ENCODE data around the gene RNF103. TPM values are rescaled to one million over a fixed set of nuclear protein-coding genes. Genes with fewer than 3 reads are reported as not detected.
"Not testable (repeated sequence)": the region's sequence is repeated elsewhere in the genome, so short reads cannot be mapped to it uniquely, and the experiment has no call there.

Gene RNF103
- total and polyA plus RNA-seq, 2 of the 13 experiments (the other 11 are each of a cell fraction or from before 2014, with no cell fraction given): 19.8 to 21.1 TPM

DNA sequence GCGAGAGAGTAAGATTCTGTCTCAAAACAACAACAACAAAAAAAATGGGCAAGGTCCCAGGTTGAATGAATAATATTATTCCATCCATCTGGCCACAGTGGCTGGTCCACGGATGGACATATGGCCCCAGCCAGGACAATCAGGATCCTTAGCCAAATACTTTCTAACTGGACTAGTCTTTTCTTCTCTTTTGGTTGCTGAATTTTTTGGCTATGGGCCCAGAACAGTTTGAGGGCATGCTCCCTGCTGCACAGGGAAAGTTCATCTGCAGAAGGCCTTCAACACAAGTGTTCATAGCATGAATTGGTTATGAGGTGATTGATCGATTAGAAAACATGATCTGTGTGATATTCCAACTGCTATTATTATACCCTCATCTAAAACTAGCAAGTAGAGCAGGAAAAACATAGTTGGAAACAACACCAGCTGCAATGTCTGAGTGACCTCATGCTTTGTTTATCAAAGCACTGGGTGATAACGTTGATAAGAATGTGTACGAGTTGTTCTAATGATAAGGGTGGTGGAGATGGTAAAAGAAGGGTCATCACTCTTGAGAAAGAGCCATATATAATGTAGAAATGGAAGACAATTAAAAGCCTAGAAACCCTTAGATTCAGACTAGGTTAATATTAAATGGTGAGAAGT, 47.8 kb upstream of the RNF103 start (continued):
- TF ChIP-seq, protein P1, sequence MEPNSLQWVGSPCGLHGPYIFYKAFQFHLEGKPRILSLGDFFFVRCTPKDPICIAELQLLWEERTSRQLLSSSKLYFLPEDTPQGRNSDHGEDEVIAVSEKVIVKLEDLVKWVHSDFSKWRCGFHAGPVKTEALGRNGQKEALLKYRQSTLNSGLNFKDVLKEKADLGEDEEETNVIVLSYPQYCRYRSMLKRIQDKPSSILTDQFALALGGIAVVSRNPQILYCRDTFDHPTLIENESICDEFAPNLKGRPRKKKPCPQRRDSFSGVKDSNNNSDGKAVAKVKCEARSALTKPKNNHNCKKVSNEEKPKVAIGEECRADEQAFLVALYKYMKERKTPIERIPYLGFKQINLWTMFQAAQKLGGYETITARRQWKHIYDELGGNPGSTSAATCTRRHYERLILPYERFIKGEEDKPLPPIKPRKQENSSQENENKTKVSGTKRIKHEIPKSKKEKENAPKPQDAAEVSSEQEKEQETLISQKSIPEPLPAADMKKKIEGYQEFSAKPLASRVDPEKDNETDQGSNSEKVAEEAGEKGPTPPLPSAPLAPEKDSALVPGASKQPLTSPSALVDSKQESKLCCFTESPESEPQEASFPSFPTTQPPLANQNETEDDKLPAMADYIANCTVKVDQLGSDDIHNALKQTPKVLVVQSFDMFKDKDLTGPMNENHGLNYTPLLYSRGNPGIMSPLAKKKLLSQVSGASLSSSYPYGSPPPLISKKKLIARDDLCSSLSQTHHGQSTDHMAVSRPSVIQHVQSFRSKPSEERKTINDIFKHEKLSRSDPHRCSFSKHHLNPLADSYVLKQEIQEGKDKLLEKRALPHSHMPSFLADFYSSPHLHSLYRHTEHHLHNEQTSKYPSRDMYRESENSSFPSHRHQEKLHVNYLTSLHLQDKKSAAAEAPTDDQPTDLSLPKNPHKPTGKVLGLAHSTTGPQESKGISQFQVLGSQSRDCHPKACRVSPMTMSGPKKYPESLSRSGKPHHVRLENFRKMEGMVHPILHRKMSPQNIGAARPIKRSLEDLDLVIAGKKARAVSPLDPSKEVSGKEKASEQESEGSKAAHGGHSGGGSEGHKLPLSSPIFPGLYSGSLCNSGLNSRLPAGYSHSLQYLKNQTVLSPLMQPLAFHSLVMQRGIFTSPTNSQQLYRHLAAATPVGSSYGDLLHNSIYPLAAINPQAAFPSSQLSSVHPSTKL (CRISPR knock-in tag; IDR thresholded peaks at IDR 0.05): peak; percentile 24; the same call in 1 of the 2 replicates
- TF ChIP-seq GATA4 (IDR thresholded peaks at IDR 0.05; ENCODE audit: borderline replicate concordance, low read depth): peak; percentile 31; the same call in 1 of the 2 replicates

DNA sequence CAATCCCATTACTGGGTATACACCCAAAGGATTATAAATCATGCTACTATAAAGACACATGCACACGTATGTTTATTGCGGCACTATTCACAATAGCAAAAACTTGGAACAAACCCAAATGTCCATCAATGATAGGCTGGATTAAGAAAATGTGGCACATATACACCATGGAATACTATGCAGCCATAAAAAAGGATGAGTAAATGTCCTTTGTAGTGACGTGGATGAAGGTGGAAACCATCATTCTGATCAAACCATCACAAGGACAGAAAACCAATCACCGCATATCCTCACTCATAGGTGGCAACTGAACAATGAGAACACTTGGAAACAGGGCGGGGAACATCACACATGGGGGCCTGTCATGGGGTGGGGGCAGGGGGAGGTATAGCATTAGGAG, 45.7 kb upstream of the RNF103 start:
- H3K9me3 ChIP-seq (ENCODE audit: low read length); H2AFZ ChIP-seq (ENCODE audit: low read length); H3K27me3 ChIP-seq (ENCODE audit: control insufficient read depth in 1 of 2, insufficient read depth in 2 of 2, low read length in 2 of 2); ATAC-seq; H3K9ac ChIP-seq (ENCODE audit: insufficient read depth, low read depth, low read length); POLR2A ChIA-PET; H3K27ac ChIP-seq (ENCODE audit: extremely low read length, insufficient read depth, low read length); H4K20me1 ChIP-seq (ENCODE audit: insufficient read depth, low read length); in situ Hi-C loops (cut with HindIII; ENCODE audit: extremely low pct_ligation_motif_present, low pct_unique_long_range_greater_than_20kb); DNase-seq (ENCODE audit: low spot score); BruUV-seq (replicated peaks); FAIRE-seq; H3K36me3 ChIP-seq (replicated peaks in 1 of 2; ENCODE audit: control insufficient read depth in 1 of 2, insufficient read depth in 2 of 2, low read length in 2 of 2); H3K79me2 ChIP-seq (ENCODE audit: insufficient read depth, low read length); CTCF ChIA-PET (ENCODE audit: low intra/inter-chr PET ratio, low total read pairs); intact Hi-C loops (cut with micrococcal nuclease; ENCODE audit: unreplicated experiment); H3K4me3 ChIP-seq (replicated peaks in 1 of 3; ENCODE audit: insufficient read depth in 1 of 3, low read depth in 2 of 3, low read length in 3 of 3); H3K4me2 ChIP-seq (ENCODE audit: low read depth, low read length): not testable (repeated sequence)
- 94% methylated on average over 5 of the region's 5 CpGs for WGBS (ENCODE audit: low lambda C conversion rate)
- H3K4me1 ChIP-seq (ENCODE audit: insufficient read depth, low read length): peaks cover 34% of the 10 kb centered on the region

Measured in HepG2 (cell line).